ENCODE data around the gene WNT7B.

Gene WNT7B

DNA sequence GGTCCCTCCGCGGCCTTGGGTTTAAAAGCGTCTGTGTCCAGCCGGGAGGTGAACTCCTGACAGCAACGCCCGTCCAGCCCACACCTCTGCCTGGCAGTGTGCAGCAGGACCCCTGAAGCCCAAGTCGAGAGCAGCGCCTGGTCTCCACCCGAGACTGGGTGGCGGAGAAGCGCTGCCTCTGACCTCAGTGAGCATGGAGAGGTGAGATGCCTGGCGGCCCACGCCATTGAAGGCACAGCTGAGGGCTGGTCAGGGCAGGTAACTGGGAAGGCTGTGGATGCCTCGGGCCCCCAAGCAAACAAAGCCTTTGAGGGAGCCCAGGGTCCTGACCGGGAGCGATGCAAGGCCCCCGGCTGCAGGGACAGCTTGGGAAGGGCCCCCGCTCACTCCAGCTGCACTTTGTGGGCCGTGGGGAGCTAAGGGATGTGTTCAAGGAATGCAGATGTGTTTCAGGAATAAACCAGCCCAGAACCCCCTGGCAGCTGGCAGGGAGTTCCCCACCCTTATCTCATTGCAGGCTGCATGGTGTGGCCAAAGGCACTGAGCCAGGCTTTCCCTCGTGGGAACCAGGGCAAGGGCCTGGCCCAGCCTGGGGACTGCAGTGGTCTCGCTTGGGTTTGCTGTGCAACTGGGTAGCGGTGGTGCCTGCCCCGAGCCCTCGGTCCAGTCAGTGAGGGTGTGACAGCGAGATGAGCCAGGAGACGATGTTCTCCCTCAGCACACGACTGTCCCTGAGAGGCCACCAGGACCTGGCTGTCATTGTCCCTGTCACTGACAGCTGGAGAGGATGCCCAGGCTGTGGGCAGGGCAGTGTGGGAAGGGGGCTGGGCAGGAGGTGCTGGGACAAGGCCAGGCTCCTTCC is 92.5 kb downstream of the WNT7B start:
- DNase-seq: no peak

- no peak for DNase-seq
Observed at GRCh38 chr22:45883811-45884170, 93.2 kb downstream of the WNT7B start.

DNA sequence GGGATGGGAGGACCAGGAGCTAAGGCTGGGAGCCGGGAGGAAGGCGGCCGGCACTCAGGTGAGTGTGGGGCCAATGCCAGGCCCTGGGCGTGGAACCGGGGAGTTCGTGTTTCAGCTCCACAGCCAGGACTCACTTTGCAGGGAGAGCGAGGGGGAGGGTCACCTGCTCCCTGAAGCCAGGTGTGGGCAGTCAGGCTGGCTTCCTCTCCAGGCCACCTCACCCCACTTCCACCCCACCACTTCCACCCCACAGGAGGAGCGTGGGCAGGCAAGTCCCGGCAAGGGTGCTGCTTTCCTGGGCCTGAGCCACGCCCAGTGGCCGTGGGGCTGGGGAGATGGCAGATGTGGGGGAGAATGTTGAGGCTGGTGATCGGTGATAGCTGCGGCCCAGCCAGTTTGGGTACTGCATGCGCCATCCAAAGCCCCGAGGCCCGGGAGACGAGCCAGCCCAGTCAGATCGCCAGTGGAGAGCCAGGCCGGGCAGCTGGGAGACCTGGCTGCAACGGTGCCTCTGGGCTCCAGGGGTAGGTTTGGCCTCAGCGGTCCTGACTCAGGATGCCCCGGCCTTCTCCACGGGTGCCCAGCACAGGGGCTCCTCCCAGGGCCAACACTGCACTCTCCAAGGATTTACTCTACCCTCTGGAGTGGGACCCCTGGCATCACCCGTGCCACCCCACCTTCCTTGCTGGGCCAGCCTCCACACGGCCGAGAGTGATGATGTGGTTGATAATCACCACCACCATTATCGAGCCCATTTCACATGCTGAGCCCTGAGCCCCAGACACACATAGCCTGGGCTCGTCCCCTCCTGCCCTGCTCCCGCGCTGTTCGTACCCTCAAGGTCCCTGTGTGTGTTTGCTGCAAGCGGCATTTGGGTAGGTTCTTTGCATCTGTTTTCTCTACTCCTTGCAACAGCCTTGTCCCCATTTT is 93.8 kb downstream of the WNT7B start:
- no peak for DNase-seq

DNA sequence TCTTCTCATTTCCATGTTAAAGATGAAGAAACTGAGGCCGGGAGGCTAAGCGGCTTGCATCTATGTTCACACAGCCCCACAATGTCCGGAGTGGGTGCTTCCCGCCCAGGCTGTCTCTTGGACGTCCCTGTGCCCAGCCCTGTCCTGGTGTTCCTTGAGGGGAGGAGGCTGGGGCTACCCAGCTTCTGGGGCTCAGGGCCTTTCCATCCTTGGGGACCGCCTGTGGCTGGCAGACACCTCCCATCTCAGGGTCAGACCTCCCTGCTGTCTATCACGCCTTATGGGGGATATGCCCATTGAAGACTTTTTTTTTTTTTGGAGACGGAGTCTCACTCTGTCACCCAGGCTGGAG is 95.5 kb downstream of the WNT7B start:
- DNase-seq: no peak

DNA sequence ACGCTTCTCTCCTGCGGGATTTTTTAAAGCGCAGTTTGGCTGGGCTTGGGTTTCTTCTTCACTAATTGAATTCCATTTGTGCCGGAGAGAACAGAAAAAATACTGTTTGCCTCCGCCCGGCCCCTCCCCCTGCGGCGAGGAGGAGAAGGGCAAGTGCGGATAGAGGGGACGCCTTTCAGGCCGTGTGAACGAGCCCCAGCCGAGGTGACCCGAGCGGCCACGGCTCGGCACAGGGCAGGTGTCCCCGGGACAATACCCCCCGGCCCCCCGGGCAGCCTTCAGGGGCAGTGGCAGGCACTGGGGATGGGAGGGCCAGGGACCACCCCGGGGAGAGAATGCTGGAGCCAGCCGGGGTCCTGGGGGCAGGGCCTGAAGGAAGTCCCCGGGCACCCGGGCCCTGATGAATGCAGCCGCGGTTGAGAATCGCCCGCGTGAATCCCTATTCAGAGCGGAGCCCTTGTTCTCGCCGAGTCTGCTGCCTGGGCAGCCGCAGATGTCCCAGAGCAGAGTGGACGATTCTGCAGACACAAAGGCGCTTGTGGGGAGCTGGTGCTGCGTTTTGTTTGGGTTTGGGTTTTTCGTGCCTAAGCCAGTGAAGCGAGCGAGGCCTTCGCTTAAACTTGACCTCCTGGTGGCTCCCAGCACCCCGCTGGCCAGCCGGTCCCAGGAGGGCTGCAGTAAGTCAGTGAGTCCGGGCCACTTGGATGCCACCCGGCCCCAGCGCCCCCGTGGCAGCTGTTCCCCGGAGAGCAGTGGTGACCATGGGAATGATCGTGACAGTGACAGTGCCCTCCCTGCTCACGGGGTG is 96.0 kb downstream of the WNT7B start:
- DNase-seq: no peak

DNA sequence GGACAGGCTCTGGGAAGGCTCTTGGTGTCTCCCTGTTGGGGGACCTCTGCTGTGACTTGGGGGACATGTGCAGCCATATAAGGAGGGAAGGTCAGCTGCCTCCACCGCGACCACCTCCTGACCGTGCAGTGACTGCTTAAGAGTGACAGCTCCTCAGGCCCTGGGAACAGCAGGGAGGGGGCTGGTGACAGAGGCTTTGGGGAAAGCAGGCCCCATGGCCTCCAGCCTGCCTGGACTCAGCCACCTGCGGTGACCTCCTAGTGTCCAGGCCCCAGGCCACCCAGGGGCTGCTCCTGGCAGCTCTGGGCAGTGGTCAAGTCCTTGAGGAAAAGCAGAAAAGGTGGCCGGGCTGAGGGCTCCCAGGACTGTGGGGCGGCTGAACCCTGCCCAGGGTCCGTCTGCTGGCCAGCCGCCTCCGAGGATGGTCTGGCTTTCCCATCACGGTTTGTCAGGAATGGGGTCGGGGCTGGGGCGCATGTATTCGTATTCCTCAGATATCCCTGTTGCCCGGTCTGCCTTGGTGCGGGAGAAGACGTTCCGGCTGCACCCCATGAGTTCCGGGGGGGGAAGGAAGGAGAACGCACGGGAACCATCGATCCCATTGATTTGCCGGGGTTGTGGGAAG is 96.8 kb downstream of the WNT7B start:
- DNase-seq: no peak

DNA sequence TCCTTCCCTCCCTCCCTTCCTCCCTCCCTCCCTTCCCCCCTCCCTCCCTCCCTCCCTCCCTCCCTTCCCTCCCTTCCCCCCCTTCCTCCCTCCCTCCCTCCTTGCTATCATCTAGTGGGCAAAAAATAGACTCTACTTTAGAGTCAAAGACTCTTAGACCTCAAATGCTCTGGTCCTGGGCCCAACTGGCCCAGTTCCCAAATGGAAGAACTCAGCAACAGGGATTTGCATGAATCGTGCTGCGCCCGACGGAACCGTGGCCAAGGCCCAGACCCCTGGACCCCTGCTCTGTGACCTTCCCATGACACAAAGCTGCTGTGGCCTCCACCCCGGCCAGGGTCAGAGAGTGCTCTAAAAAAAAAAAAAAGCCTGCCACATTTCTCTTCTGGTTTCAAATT is 97.4 kb downstream of the WNT7B start:
- no peak for DNase-seq

DNA sequence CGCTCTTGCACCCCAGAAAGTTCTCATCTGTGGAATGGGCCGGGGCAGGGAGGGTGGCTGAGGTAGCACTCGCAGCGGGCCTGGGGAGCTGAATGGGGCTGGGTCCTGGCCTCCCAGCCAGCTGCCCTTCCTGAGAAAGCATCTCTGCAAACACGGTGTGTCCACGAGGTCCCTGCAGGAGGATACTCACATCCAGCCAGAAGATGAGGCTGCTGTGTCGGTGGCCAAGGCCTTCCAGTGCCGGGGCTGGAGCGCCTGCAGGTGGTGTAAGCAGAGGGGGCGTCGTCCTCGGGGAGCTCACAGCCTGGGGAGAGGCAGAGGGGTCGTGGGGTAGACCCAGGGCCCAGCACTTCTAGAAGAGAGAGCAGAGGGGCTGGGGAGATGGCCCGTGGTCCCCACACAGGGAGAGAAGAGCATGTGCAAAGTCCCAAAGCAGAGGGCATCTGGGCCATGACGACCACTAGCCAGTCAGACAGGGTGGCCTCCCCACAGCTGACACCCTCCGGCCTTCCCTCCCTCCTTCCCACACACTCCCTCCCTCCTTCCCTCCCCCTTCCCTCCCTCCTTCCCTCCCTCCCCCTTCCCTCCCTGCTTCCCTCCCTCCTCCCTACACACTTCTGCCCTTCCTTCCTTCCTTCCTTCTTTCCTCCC is 97.9 kb downstream of the WNT7B start:
- DNase-seq: no peak

- DNase-seq: no peak
Observed at GRCh38 chr22:45878051-45878781, 98.7 kb downstream of the WNT7B start.

- DNase-seq: no peak
Observed at GRCh38 chr22:45877651-45878050, 99.3 kb downstream of the WNT7B start.

GRCh38 chr22:45877036-45877380 is 100.0 kb downstream of the WNT7B start:
- DNase-seq: no peak

GRCh38 chr22:45876136-45877035 is 100.6 kb downstream of the WNT7B start:
- DNase-seq: no peak

DNA sequence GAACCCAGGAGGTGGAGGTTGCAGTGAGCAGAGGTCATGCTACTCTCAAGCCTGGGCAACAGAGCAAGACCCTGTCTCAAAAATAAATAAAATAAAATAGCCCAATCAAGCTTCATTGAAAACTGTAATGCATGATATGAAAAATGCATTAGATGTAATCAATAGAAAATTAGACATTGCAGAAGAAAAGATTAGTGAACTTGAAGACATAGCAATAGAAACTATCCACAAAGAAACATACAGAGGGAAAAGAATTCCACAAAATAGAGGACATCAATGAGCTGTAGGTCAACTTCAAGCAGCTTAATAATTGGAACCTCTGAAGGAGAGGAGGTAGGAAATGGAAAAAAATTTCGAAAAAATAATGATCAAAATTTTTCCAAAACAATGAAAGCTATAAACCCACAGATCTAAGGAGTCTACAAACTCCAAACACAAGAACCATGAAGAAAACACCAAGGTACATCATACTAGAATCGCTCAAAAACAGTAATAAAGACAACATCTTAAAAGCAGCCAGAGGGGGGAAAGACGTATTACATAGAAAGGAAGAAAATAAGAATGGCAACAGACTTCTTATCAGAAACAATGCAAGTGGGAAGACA is 104.2 kb downstream of the WNT7B start:
- no peak for DNase-seq

GRCh38 chr22:45871721-45872120 is 105.2 kb downstream of the WNT7B start:
- no peak for DNase-seq
